DOHH2 (cell line): Measurements from ENCODE around the gene TMEM106C.

Experiments
- H3F3A ChIP-seq: fragments of 200-600 bp; sonication (generic), shearing (Covaris generic); 2 replicates; pipeline ENCODE4 v1.6.0; 2016; ENCODE audit warnings: antibody characterized with exemption, mild to moderate bottlenecking; ENCODE audit not compliant: control insufficient read depth, insufficient read depth
- H3K27ac ChIP-seq: fragments of 200-600 bp; sonication (generic); 2 replicates; pipeline ENCODE4 v1.5.1; 2014; ENCODE audit warnings: low read depth, mild to moderate bottlenecking, low read length, moderate library complexity
- H3K27me3 ChIP-seq: fragments of 200-600 bp; sonication (generic); 2 replicates; pipeline ENCODE4 v1.6.1; 2014; ENCODE audit warnings: mild to moderate bottlenecking, low read length, mixed read lengths; ENCODE audit not compliant: control insufficient read depth
- H3K36me3 ChIP-seq: fragments of 200-600 bp; sonication (generic); 2 replicates; pipeline ENCODE4 v1.6.1; 2014; ENCODE audit warnings: mild to moderate bottlenecking, low read length, moderate library complexity, mixed read lengths; ENCODE audit not compliant: control insufficient read depth
- H3K4me1 ChIP-seq: fragments of 200-600 bp; sonication (generic); 2 replicates; pipeline ENCODE4 v1.6.1; 2014; ENCODE audit warnings: mild to moderate bottlenecking, low read length, mixed read lengths; ENCODE audit not compliant: control insufficient read depth
- H3K4me2 ChIP-seq: fragments of 200-600 bp; sonication (generic); 2 replicates; pipeline ENCODE4 v1.6.0; 2014; ENCODE audit warnings: mild to moderate bottlenecking, low read length, moderate library complexity
- H3K4me3 ChIP-seq: fragments of 200-600 bp; sonication (generic); 2 replicates; pipeline ENCODE4 v1.5.1; 2014; ENCODE audit warnings: mild to moderate bottlenecking, low read length, mixed read lengths
- H3K79me2 ChIP-seq: fragments of 200-600 bp; sonication (generic); 2 replicates; pipeline ENCODE4 v1.6.1; 2014; ENCODE audit warnings: mild to moderate bottlenecking, low read length, mixed read lengths; ENCODE audit not compliant: control insufficient read depth
- H3K9me2 ChIP-seq: fragments of 200-600 bp; sonication (generic); replicated peaks from 2 replicates; pipeline ENCODE4 v1.6.1; 2014; ENCODE audit warnings: mild to moderate bottlenecking, low read length, mixed read lengths; ENCODE audit not compliant: control insufficient read depth
- H3K9me3 ChIP-seq: fragments of 200-600 bp; sonication (generic); 2 replicates; pipeline ENCODE4 v1.6.1; 2014; ENCODE audit warnings: antibody characterized with exemption, low read length, mixed read lengths; ENCODE audit not compliant: control insufficient read depth, insufficient read depth
- H4K20me1 ChIP-seq: fragments of 200-600 bp; sonication (generic); 2 replicates; pipeline ENCODE4 v1.6.0; 2014; ENCODE audit warnings: low read depth, mild to moderate bottlenecking, antibody characterized with exemption, low read length, moderate library complexity; ENCODE audit not compliant: control insufficient read depth, insufficient read depth
- EZH2phosphoT487 ChIP-seq: fragments of 200-600 bp; sonication (generic); IDR thresholded peaks from 2 replicates; pipeline ENCODE4 v1.6.1; 2017; ENCODE audit warnings: borderline replicate concordance, mild to moderate bottlenecking, antibody characterized with exemption, low read length, moderate library complexity, mixed read lengths
- TF ChIP-seq, protein P1 (sequence below): fragments of 200-600 bp; sonication (generic); IDR thresholded peaks from one replicate; pipeline ENCODE4 v1.5.1; 2014; ENCODE audit warnings: antibody characterized with exemption, mild to moderate bottlenecking, low read depth, low read length; ENCODE audit not compliant: poor library complexity, severe bottlenecking

Gene TMEM106C

DNA sequence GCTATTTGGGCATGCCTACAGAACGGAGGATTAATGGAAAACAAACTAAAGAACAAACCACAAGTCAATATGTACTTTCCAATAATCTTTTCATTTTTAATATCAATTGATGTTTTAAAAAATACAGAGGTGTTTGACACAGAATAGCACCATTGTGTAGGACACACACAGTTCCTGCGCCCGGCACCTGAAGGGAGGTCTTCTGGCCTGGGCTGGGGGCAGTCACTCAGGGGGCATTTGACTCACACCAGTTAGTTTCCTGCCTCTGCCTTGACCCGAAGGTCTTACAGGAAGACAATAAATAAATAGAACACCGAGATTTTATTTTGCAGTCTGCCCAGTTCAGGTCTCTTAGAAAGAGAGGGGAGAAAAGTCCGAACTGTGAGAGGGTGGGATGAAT lies 9.5 kb downstream of the TMEM106C start:
- no peaks in the 10 kb centered on the region for H3K9me3 ChIP-seq
- H3K79me2 ChIP-seq, result no peaks in the 10 kb centered on the region
- H3K27me3 ChIP-seq, result no peaks in the 10 kb centered on the region
- TF ChIP-seq, protein P1, sequence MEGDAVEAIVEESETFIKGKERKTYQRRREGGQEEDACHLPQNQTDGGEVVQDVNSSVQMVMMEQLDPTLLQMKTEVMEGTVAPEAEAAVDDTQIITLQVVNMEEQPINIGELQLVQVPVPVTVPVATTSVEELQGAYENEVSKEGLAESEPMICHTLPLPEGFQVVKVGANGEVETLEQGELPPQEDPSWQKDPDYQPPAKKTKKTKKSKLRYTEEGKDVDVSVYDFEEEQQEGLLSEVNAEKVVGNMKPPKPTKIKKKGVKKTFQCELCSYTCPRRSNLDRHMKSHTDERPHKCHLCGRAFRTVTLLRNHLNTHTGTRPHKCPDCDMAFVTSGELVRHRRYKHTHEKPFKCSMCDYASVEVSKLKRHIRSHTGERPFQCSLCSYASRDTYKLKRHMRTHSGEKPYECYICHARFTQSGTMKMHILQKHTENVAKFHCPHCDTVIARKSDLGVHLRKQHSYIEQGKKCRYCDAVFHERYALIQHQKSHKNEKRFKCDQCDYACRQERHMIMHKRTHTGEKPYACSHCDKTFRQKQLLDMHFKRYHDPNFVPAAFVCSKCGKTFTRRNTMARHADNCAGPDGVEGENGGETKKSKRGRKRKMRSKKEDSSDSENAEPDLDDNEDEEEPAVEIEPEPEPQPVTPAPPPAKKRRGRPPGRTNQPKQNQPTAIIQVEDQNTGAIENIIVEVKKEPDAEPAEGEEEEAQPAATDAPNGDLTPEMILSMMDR, result no peak
- no peak for TF ChIP-seq EZH2phosphoT487
- no peak overlapping the region for H3K4me2 ChIP-seq
- no peaks in the 10 kb centered on the region for H3K9me2 ChIP-seq
- peaks cover 23% of the 10 kb centered on the region for H3K36me3 ChIP-seq
- no peaks in the 10 kb centered on the region for H3K4me1 ChIP-seq
- H3F3A ChIP-seq, result peaks cover 11% of the 10 kb centered on the region
- no peaks in the 10 kb centered on the region for H4K20me1 ChIP-seq
- H3K4me3 ChIP-seq, result no peak overlapping the region
- no peak overlapping the region for H3K27ac ChIP-seq

- Histone ChIP-seq H3K9me2 (no peaks in the 10 kb centered on the region), H3K9me3 (no peaks in the 10 kb centered on the region), H4K20me1 (no peaks in the 10 kb centered on the region), H3K36me3 (peaks cover 13% of the 10 kb centered on the region), H3K79me2 (no peaks in the 10 kb centered on the region), H3K4me1 (no peaks in the 10 kb centered on the region), H3K27me3 (peaks cover under 1% of the 10 kb centered on the region; the same call in 1 of the 2 replicates), H3K4me3 (no peak overlapping the region), H3F3A (peaks cover 8% of the 10 kb centered on the region), H3K27ac (no peak overlapping the region), H3K4me2 (no peak overlapping the region)
- no peak for TF ChIP-seq EZH2phosphoT487
- TF ChIP-seq, protein P1, result no peak
Measured at GRCh38 chr12:47973870-47974269, 10.5 kb downstream of the TMEM106C start.

DNA sequence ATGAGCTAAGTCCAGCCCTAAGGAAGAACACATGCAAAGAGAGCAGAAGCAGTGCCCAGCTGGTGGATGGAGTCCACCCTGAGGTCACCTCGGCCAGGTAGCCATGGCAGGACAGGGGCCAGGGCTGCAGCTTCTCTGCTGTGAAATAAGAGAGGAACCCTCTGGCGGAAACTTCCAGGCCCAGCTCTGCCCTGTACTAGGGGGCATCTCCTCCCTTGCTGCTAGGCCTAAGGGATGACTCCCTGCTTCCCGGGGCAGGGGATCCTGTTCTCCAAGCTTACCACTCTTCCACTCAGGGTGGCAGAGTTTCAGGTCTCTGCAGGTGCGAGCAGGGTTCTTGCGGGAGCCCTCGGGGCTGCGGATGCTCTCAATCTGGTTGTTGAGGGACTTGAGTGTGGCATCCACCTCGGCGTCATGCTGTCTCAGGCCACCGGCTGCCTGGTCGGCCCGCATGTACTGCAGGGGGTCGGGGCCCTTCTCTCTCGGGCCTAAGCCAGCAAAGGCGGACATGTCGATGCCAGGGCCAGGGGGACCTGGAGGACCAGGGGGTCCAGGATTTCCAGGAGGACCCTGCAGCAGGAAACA lies 11.7 kb downstream of the TMEM106C start:
- Histone ChIP-seq H3K27me3 (peaks cover 4% of the 10 kb centered on the region; the same call in 1 of the 2 replicates), H3K4me2 (no peak overlapping the region), H3F3A (no peaks in the 10 kb centered on the region), H3K4me3 (no peak overlapping the region), H3K79me2 (no peaks in the 10 kb centered on the region), H3K9me2 (no peaks in the 10 kb centered on the region), H3K4me1 (no peaks in the 10 kb centered on the region), H3K9me3 (no peaks in the 10 kb centered on the region), H3K36me3 (peaks cover under 1% of the 10 kb centered on the region), H3K27ac (no peak overlapping the region), H4K20me1 (no peaks in the 10 kb centered on the region)
- no peak for TF ChIP-seq EZH2phosphoT487
- TF ChIP-seq, protein P1, result no peak
